HuH-7.5 (cell line): Measurements from ENCODE around the gene TMEM200A.

Experiments used
- DNase-seq: peaks from one replicate; pipeline ENCODE4 v3.0.0; 2011; ENCODE audit warnings: low spot score

The TMEM200A gene

GRCh38 chr6:130377915-130378314 is 12.1 kb downstream of the TMEM200A start:
- DNase-seq: no peak

GRCh38 chr6:130379223-130379622 is 13.4 kb downstream of the TMEM200A start:
- DNase-seq: no peak

GRCh38 chr6:130381012-130381411 is 15.2 kb downstream of the TMEM200A start:
- no peak for DNase-seq

GRCh38 chr6:130381459-130382380 is 15.9 kb downstream of the TMEM200A start:
- no peak for DNase-seq

GRCh38 chr6:130382872-130383490 is 17.2 kb downstream of the TMEM200A start:
- no peak for DNase-seq

- no peak for DNase-seq
These were observed 19.4 kb downstream of the TMEM200A start for GRCh38 chr6:130385064-130385695.

- DNase-seq: no peak
These were observed 23.3 kb downstream of the TMEM200A start for GRCh38 chr6:130389142-130389541.

GRCh38 chr6:130390890-130391289 is 25.1 kb downstream of the TMEM200A start:
- DNase-seq: no peak

- DNase-seq: no peak
These were observed 27.5 kb downstream of the TMEM200A start for GRCh38 chr6:130393306-130393705.

- DNase-seq: no peak
These were observed 28.4 kb downstream of the TMEM200A start for GRCh38 chr6:130394246-130394645.

GRCh38 chr6:130395164-130395563 is 29.3 kb downstream of the TMEM200A start:
- no peak for DNase-seq

GRCh38 chr6:130396722-130397121 is 30.9 kb downstream of the TMEM200A start:
- no peak for DNase-seq

GRCh38 chr6:130405549-130405948 is 39.7 kb downstream of the TMEM200A start:
- DNase-seq: no peak

GRCh38 chr6:130407032-130407431 is 41.2 kb downstream of the TMEM200A start:
- no peak for DNase-seq

- no peak for DNase-seq
These were observed 43.7 kb downstream of the TMEM200A start for GRCh38 chr6:130409418-130410100.

GRCh38 chr6:130411481-130411880 is 45.7 kb downstream of the TMEM200A start:
- no peak for DNase-seq

GRCh38 chr6:130412556-130413290 is 46.9 kb downstream of the TMEM200A start:
- DNase-seq: no peak

- DNase-seq: no peak
These were observed 52.1 kb downstream of the TMEM200A start for GRCh38 chr6:130417951-130418350.

GRCh38 chr6:130420911-130421310 is 55.1 kb downstream of the TMEM200A start:
- DNase-seq: no peak

- no peak for DNase-seq
These were observed 55.8 kb downstream of the TMEM200A start for GRCh38 chr6:130421585-130421984.

GRCh38 chr6:130423044-130423443 is 57.2 kb downstream of the TMEM200A start:
- DNase-seq: no peak

- DNase-seq: no peak
These were observed 58.9 kb downstream of the TMEM200A start for GRCh38 chr6:130424710-130425109.
